B cell (primary cell): ENCODE data around the gene TGFBI.

Experiments
- CTCF ChIP-seq: fragments of 200-600 bp; IDR thresholded peaks from one replicate; pipeline ENCODE4 v1.8.0; 2022; ENCODE audit warnings: antibody characterized with exemption, mild to moderate bottlenecking
- EZH2 ChIP-seq: IDR thresholded peaks from 2 replicates; pipeline ENCODE4 v1.6.1; 2012; ENCODE audit warnings: borderline replicate concordance, low read depth, mild to moderate bottlenecking, moderate library complexity, low read length; ENCODE audit not compliant: insufficient read depth, poor library complexity, severe bottlenecking

GRCh38 chr5:136000932-136001331, 27.9 kb upstream of the TGFBI start:
- no peak for TF ChIP-seq CTCF
- no peak for TF ChIP-seq EZH2
